ENCODE measurements around the gene CFAP119.
"Not testable (repeated sequence)": the region's sequence is repeated elsewhere in the genome, so short reads cannot be mapped to it uniquely, and the experiment has no call there.

Gene CFAP119

GRCh38 chr16:30761928-30762902 lies at the start of gene CFAP119, which contains the start of gene RNF40:
Gene CFAP119, minus strand, starts transcription at chr16:30762062. Its CDS starts 314 bp downstream, at chr16:30761748.
Gene RNF40, plus strand, starts transcription at chr16:30762322. Its CDS starts 224 bp downstream, at chr16:30762546.
- peak; percentile 99 for DNase-seq (ENCODE audit: low spot score)

GRCh38 chr16:30809675-30810074 lies 47.8 kb upstream of the CFAP119 start:
- not testable (repeated sequence) for DNase-seq (ENCODE audit: low spot score)

GRCh38 chr16:30808890-30809426 lies 47.1 kb upstream of the CFAP119 start:
- DNase-seq (ENCODE audit: low spot score) = not testable (repeated sequence)

- DNase-seq (ENCODE audit: low spot score) = no peak
Observed at GRCh38 chr16:30808146-30808545, 46.3 kb upstream of the CFAP119 start.

- DNase-seq (ENCODE audit: low spot score) = peak; percentile 85
Observed at GRCh38 chr16:30805370-30806169, 43.7 kb upstream of the CFAP119 start.

- DNase-seq (ENCODE audit: low spot score) = no peak
Observed at GRCh38 chr16:30805056-30805369, 43.2 kb upstream of the CFAP119 start.

GRCh38 chr16:30802936-30803335 lies 41.1 kb upstream of the CFAP119 start:
- no peak for DNase-seq (ENCODE audit: low spot score)

- DNase-seq (ENCODE audit: low spot score) = no peak
Observed at GRCh38 chr16:30797670-30798309, 35.9 kb upstream of the CFAP119 start.

- DNase-seq (ENCODE audit: low spot score) = no peak
Observed at GRCh38 chr16:30794634-30795033, 32.8 kb upstream of the CFAP119 start.

- no peak for DNase-seq (ENCODE audit: low spot score)
Observed at GRCh38 chr16:30793508-30794069, 31.7 kb upstream of the CFAP119 start.

- no peak for DNase-seq (ENCODE audit: low spot score)
Observed at GRCh38 chr16:30787613-30788378, 25.9 kb upstream of the CFAP119 start.

GRCh38 chr16:30786936-30787612 lies 25.2 kb upstream of the CFAP119 start, which contains the start of gene ZNF629:
Gene ZNF629, minus strand, starts transcription at chr16:30787205. Its CDS starts 2,723 bp downstream, at chr16:30784482.
- peak; percentile 69 for DNase-seq (ENCODE audit: low spot score)

- DNase-seq (ENCODE audit: low spot score) = peak; percentile 60
Observed at GRCh38 chr16:30786115-30786935, 24.5 kb upstream of the CFAP119 start.

- no peak for DNase-seq (ENCODE audit: low spot score)
Observed at GRCh38 chr16:30785126-30786106, 23.6 kb upstream of the CFAP119 start.

GRCh38 chr16:30784215-30784614 lies 22.4 kb upstream of the CFAP119 start:
- DNase-seq (ENCODE audit: low spot score) = no peak

GRCh38 chr16:30783280-30784109 lies 21.6 kb upstream of the CFAP119 start:
- no peak for DNase-seq (ENCODE audit: low spot score)
